ENCODE results near the gene BMP5.

- TF ChIP-seq, protein P1, sequence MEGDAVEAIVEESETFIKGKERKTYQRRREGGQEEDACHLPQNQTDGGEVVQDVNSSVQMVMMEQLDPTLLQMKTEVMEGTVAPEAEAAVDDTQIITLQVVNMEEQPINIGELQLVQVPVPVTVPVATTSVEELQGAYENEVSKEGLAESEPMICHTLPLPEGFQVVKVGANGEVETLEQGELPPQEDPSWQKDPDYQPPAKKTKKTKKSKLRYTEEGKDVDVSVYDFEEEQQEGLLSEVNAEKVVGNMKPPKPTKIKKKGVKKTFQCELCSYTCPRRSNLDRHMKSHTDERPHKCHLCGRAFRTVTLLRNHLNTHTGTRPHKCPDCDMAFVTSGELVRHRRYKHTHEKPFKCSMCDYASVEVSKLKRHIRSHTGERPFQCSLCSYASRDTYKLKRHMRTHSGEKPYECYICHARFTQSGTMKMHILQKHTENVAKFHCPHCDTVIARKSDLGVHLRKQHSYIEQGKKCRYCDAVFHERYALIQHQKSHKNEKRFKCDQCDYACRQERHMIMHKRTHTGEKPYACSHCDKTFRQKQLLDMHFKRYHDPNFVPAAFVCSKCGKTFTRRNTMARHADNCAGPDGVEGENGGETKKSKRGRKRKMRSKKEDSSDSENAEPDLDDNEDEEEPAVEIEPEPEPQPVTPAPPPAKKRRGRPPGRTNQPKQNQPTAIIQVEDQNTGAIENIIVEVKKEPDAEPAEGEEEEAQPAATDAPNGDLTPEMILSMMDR (IDR thresholded peaks at IDR 0.05; ENCODE audit: extremely low read depth in 1 of 2, insufficient read depth in 1 of 2, low read depth in 1 of 2, low read length in 2 of 2): no peak
- TF ChIP-seq POLR2AphosphoS5 (IDR thresholded peaks at IDR 0.05; ENCODE audit: insufficient read depth, low read depth, low read length): no peak
- no peak for TF ChIP-seq JUN (IDR thresholded peaks at IDR 0.05; ENCODE audit: borderline replicate concordance, insufficient read depth, insufficient read length, low read depth)
Measured at GRCh38 chr6:55836945-55837344, 38.4 kb downstream of the BMP5 start.

Data from endothelial cell of umbilical vein (primary cell).